Left cardiac atrium (tissue), 4 donors: Measurements from ENCODE around the gene LY6G5C. TPM values are rescaled to one million over a fixed set of nuclear protein-coding genes. Genes with fewer than 3 reads are reported as not detected.

Source experiments
- ATAC-seq, 2 donors: fragments of 200-7000 bp; cut with Tn5 transposase; one replicate each; pipeline ENCODE4 v1.9.1; 2020; ENCODE audit warnings: mild to moderate bottlenecking in 2 of 2, moderate library complexity in 2 of 2
- DNase-seq: peaks from one replicate; pipeline ENCODE4 v3.0.0-alpha.2; 2020
- intact Hi-C, 2 donors: fragments of 100-400 bp; cut with DNase I; formaldehyde crosslinking; loops; one replicate each; pipeline versions ENCODE4 v1.14.1 to v1.15.1; 2022 to 2023
- long read RNA-seq: library from polyadenylated mRNA; unstranded; transcript quantifications from one replicate; pipeline ENCODE4 v2.0.0, GENCODE V29; 2021
- total RNA-seq, 2 donors: library from RNA; stranded (reverse); fragmentation: NEBNext Ultra II Directional; extraction: Animal tissue kit (Norgen Biotek cat#: 25700); gene quantifications; one replicate each; pipeline ENCODE4 v1.2.1, GENCODE V29; 2021
- donor health status: DM: no; HTN: yes; CAD: no.
- donor health status: DM: no; HTN: yes; CAD: no; lungs with severe emphysema.
- donor health status: DM: yes; HTN: yes; CAD: no.
- donor health status: Dilated cardiomyopathy.

Gene LY6G5C, protein sequence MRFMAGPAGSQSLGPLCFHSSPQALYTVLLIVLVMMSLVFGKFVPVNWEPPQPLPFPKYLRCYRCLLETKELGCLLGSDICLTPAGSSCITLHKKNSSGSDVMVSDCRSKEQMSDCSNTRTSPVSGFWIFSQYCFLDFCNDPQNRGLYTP
- 1 to 10 TPM; 2.2 to 2.5 TPM for total RNA-seq
- long read RNA-seq: 0 reads

DNA sequence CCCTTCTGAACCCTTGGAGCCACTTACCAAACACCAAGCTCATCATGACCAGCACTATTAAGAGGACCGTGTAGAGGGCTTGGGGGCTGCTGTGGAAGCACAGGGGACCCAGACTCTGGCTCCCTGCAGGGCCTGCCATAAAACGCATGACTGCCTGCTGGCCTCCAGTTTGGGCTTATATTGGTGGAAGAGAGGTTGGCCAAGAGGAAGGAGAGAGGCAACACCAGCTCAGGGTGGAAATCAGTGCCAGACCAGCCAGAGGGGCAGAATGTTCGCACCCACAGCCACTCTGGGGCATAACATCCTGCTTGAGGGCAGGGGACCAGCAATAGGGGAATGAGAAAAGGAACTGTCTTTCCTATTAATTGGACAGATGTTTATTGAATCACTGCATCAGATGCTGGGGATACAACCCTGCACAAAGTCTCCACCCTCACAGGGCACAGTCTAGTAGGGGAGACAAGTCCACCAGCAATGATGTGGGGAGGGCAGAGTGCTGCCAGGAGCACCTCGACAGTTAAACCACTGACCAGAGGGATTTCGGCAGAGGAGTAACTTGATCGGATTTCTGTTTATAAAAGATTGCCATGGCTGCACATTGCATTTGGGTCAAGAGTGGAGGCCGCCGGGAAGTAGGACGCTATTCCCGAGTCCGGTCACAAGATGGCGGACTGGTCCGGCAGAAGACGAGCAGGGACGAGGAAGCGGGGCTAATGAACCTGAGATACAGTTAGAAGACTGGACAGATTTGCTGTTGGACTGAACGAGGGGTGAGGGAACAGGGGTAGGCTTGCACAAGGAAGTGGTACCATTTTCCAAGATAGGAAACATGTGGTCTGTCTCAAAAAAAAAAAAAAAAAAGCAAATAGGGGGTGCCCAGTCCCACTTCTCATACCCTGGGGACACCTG is at the start of gene LY6G5C:
Gene LY6G5C, minus strand, starts transcription at position 842 of the 909 bp plus-strand sequence. Its CDS starts 694 bp downstream, at position 148.
- DNase-seq (peak; percentile 86), ATAC-seq (peak; percentile 84 to 92)
- intact Hi-C loops: loop anchor here (5.0 to 10.0 kb wide), 3 partner anchors 152 to 274 kb away; partner anchors contain the start of genes NELFE (in 1 of the 2) and SKIC2 (in 1 of the 2)

DNA sequence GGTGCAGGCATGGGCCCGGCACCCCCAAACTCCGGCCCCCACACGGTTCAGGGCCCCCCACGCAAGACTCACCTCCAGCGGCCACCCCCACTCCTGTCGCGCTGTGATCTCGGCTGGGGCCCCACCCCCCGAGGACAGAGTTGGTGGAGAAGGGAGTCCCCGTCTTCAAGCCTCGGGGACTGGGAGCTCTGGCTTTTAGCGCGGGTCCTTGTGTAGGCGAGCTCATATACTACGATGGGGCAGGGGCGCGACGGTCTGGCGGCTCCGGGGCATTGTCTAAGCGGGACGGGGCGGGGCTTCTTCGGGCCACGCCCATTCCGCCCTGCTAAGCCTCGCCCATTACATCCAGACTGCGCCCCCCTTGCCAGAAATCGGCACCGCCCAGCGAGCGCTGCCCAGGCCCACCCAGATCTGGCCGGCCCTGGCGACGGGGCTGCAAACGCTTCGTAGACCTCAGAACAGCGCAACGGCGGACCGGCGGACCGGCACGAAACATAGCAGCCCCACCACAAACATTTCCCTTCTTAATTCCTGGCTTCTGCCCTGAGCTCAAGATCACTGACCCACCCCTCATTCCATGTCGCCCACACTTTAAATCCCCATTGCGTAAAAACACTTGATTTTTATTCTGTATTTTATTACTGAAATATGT is 49.2 kb upstream of the LY6G5C start:
- peak; percentile 93 for DNase-seq
- intact Hi-C loops: loop anchor here in 1 of 2 donors (10.0 kb wide), 2 partner anchors 65 to 105 kb away; partner anchors contain the start of gene VARS1
- ATAC-seq: peak; percentile 80 to 88

DNA sequence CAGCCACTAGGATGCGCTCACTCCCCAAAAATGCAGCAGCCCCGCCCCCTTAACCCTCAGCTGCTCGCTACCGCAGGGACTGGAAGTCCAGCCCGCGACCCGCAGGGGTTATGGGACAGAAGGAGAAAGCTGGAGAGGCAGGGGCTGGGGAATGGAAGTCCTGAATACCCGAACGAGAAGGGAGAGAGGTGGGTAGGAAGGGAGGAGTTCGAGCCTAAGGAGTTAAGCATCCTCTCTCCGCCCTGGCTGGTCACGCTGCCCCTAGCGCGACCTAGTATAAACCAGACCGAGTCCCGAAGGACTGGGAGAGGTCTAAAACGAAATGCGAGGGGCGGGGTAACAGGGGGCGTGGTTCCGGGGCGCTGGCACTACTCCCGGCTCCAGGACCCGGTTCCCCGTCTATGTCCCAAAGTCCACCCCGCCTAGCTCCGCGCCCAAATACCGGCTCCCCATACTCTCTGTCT is 48.7 kb upstream of the LY6G5C start:
- peak; percentile 84 to 88 for ATAC-seq
- intact Hi-C loops: no loop called here
- peak; percentile 90 for DNase-seq

DNA sequence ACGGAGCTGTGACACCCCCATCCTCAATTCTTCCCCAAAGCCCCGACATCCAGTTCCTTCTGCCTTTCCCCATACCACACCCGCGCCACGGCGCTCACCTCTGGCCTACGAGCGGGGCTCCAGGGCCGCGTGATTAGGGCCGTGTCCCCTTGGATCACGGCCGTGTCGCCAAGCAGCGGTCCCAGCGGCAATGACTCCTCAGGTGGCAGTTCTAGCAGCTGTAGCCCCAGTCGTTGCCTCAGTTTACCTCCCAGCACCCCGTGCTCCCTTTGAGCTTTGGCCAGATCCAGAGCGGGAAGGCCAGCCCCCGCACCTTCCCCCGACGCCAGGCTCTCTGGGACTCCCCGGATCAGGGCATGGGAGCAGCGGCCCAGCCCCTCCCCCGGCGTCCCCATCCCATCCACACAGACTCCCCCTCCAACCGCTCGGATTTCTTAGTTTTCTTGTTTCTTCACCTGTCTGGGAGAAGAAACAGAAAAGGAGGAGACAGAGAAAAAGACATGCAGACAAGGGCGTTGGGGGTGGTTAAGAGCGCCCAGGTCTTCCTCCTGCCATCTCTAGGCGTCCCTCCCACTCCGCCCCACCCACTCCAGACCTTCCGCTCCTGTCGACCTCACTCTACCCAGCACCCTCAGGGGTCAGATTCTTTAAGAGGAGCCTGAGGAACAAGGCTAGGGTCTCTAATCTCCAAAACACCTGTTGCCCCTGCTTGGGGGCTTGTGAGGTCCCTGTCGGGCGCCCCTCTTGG is 48.1 kb upstream of the LY6G5C start, which contains the start of gene DDAH2:
Gene DDAH2, minus strand, starts transcription at position 533 of the 748 bp plus-strand sequence. Its CDS starts 138 bp downstream, at position 395.
- peak; percentile 41 for DNase-seq
- intact Hi-C loops: no loop called here

DNA sequence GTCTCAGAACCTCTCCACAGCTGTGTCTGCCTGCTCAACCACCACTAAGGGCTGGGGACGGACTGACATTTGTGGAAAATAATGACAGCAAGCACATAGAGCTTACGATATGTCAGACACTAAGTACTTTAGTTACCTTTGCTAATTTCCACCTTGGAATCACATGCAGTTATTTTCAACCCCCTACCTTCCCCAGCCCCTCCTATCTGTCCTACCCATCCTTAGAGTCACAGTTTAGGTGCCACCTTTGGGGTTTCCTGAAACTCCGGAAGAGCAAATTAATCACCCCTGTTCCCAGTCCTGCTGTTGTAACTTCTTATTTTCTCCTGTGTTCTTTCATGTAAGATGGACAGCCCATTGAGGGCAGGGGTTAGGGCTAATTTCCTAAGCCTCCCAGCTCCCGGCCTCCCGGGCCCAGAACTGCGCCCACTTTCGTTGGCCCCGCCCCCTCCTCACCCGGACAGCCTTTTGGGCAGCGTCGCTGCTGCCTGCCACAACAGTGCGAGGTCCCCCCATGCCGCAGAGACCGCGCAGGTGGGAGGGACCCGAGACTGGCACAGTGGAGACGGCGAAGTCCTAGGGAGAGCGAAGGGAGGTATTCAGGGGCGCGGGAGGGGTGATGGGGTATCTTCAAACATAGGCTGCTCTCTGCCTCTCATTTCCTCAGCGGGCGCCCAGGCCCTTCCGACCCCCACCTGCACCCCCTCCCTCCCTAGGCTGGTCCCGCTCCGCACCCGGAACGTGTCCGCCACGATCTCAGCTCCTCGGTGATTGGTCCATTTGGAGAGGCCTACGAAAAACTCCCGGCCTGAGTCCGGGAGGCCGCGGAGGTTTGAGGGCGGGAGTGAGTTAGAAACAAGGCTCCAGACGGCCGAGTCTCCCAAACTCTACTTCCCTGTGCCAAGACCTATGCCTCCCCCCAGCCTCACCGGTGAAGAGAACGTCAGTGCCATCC is 47.1 kb upstream of the LY6G5C start:
- DNase-seq (peak; percentile 41), ATAC-seq (no peak)
- intact Hi-C loops: no loop called here

More for the DNA sequence above, 48.1 kb upstream of the LY6G5C start, which contains the start of gene DDAH2:
- peak; percentile 32 to 44 for ATAC-seq

DNA sequence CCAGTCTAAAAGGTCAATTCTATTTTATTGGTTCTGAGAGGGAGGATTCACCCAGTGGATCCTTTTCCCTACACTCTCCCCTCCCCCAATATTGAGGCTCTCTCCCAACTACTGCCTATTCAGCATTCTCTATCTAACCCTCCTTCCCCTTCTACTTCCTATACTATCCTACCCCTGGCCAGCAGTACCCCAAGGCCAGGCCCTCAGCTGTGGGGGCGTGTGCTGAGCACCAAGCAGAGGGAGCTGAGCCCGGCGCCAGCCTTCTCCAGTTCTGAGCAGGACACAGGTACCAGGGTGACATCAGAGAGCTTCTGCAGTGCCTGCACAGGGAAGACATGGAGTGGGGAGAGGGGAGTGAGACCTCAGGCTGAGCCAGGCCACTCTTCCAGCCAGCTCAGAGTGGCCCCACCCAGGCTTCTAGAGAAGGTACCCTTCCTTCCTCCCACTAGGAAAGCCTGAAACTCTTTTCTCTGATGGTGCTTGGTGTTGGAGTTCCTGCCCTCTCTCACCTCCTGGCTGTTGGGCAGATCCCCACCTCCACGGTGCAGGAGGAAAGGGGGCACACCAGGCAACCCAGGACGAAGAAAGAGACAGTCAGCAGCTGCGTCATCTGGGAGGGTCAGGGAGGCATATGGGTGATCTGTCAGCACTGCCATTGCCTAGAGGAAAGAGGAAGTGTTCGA is 46.3 kb upstream of the LY6G5C start:
- intact Hi-C loops: no loop called here
- DNase-seq (no peak), ATAC-seq (no peak)

DNA sequence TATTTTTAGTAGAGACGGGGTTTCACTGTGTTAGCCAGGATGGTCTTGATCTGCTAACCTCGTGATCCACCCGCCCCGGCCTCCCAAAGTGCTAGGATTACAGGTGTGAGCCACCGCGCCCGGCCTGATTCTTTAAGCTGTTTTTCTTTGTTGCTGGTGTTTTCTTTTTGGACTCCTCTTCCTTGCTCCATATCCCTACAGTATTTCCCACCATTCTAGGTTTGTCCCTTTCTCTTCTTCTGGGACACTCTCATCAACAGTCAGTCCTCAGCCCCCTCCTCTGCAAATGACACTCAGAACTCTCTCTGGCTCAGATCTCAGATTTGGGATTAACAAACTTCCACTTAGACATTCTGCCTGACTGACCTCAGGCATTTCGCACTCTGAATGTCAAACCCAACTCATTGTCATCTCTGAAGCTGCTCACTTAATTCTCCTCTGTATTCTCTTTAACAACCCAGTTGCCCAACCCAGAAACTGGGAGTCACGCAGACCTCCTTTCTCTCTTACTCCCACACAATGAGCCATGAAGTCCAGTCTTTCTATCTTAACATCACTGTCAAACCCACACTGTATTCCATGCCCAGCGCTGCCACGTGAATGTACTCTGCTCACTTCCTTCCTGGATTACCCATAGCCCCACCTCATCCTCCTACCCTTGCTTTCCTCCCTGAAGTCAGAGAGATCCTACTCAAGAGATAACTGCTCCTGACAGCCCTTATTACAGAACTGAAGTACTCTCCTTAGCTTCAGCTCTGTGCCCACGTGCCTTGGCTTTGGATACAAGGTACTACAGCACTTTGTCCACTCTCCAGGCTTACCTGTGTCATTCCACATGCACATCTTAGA is 44.9 kb upstream of the LY6G5C start:
- DNase-seq (no peak), ATAC-seq (peak in 1 of 2 donors; percentile 6)
- intact Hi-C loops: no loop called here

DNA sequence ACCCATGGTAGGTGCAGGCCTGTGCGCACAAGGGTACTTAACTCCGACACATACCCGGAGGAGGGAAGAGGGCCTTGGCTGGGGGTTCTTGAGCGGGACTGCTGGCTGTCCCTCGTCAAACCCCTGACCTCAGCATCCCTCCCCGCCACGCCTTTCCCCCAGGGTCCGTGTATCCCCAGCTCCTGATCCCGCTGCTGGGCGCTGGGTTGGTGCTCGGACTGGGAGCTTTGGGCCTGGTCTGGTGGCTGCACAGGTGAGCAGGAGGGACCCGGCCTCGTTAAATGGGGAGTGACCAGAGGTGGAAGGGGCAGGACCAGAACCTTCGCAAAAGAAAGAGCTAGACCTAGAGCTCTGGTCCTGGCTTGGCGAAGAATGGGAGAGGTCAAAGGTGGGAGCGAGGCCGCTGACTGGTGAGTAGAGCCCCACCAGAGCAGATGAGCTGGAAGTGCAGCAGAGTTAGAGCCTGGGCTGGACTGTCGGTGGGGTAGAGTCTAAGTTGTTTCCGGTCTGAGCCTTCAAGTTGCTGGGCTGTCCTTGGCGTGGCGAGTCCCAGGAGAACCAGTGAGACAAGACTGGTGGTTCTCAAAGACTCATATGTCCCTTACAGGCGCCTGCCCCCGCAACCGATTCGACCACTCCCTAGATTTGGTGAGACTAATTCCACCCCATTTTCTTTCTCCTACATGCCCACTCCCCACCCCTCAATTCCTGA is 43.3 kb upstream of the LY6G5C start:
- ATAC-seq (peak in 1 of 2 donors; percentile 2), DNase-seq (peak; percentile 36)
- intact Hi-C loops: no loop called here

DNA sequence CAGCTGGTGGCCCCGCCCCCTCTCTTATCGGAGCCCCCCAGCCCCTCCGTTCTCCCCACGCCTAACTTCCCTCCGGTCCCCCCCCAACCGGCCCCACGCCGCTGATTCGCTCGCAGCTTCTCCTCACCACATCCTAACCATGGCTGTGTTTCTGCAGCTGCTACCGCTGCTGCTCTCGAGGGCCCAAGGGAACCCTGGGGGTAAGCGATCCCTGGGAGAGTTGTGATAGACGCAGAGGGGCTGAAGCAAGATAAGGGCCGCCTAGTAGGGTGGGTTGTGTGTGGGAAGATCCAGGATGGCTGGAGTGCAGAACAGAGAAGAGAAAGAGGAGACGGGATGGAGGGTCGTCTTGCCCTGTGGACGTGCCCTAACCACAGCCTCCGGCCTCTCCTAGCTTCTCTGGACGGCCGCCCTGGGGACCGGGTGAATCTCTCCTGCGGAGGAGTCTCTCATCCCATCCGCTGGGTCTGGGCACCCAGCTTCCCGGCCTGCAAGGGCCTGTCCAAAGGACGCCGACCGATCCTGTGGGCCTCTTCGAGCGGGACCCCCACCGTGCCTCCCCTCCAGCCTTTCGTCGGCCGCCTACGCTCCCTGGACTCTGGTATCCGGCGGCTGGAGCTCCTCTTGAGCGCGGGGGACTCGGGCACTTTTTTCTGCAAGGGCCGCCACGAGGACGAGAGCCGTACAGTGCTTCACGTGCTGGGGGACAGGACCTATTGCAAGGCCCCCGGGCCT is 42.5 kb upstream of the LY6G5C start, which contains the start of gene MPIG6B:
Gene MPIG6B, plus strand, starts transcription at position 129 of the 735 bp plus-strand sequence. Its CDS starts 11 bp downstream, at position 140.
- intact Hi-C loops: no loop called here
- DNase-seq (no peak), ATAC-seq (no peak)

DNA sequence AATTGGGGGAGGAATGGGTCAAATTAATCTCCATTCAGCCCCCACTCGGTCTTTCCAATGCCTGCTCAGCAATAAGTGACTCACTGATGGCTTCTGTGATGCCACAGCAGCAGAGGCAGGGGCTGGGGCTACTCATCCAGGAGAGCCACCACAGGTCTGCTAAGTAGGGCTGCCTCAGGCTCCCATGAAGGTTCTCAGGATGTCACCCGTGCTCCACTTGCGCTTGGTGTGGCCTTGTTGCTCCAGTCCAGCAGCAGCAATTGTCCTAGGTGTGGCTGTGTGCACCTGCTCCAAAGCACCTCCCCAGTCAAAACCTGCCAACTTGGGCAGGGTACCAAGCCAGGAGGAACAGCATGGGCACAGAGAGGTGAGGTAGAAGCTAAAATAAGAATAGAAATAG is 41.3 kb upstream of the LY6G5C start:
- no peak for DNase-seq
- intact Hi-C loops: no loop called here
- no peak for ATAC-seq

DNA sequence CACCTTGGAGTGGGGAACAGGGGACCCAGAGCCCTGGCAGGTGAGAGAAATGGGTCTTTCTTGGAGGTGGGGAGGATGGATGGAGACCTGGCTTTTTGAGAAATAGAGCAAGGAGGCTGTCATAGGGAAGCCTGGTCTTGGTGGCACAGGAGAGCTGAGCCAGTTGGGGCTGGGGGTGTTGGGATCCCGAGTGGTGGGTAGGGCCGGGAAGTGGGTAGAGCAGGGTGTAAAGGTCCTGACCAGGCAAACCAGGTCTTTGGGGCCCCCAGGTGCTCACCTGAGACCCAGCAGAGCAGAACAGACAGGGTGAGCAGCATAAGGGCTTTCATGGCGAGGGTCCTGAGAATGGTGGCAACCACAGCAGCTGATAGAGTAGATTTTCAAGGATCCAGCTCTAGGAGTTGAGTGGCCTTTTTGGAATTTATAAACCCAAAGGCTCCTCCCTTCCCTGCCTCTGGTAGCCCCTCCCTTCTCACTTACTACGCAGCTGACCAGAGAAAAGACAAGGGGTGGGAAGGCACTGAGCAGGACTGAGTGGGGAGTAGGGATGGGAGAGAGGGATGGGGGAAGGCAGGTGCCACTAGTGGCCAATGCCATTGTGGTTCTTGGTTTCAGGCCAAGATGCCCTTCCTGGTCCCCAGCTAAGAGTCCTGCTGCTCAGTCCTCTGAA is 40.6 kb upstream of the LY6G5C start, which contains the start of gene LY6G6C:
Gene LY6G6C, minus strand, starts transcription at position 396 of the 670 bp plus-strand sequence. Its CDS starts 67 bp downstream, at position 329.
- intact Hi-C loops: no loop called here
- DNase-seq (no peak), ATAC-seq (no peak)

DNA sequence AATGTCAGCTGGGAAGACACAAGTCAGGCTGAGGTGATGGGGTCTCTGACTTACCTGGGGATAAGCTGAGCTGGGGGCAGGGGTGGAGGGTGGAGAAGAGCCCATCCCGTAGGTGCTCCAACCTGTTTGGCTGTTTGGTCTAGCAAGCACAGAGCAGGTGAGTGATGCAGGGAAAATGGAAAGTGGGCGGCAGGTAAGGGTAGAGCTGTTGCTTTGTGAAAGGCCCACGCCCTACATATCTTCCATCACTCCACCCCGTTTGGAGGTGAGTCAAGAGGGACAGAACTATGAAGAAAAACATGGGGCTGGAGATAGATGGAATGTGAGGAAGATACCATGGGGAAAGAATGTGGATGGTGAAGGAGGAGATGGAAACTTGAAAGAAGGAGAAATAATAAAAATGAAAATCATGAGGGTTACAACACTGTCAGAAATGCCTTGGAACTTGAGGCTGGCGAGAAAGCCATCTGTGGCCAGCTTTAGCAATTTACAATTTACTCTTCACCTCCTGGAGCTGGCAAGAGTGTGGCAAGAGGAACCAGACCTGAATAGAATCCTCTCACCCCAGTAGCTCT is 39.4 kb upstream of the LY6G5C start:
- intact Hi-C loops: no loop called here
- no peak for DNase-seq
- ATAC-seq: no peak

DNA sequence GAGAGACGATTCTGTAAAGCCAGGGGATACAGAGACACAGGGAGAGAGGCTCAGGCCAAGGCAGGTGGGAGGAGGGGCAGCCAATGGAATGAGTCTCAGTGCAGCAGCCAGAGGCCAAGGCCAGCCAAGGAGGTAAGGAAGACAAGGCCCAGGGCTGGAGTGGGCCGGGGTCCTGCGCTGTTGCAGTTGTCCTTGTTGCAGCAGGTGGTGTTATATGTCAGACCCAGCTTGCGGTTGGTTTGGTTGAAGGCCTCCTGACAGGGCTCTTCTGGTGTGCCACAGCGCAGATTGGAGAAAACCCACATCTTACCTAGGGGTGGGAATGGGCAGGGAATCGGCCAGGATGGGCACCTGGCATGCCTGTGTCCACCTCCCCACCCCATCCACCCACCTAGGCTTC is 38.1 kb upstream of the LY6G5C start:
- ATAC-seq: no peak
- no peak for DNase-seq
- intact Hi-C loops: no loop called here

DNA sequence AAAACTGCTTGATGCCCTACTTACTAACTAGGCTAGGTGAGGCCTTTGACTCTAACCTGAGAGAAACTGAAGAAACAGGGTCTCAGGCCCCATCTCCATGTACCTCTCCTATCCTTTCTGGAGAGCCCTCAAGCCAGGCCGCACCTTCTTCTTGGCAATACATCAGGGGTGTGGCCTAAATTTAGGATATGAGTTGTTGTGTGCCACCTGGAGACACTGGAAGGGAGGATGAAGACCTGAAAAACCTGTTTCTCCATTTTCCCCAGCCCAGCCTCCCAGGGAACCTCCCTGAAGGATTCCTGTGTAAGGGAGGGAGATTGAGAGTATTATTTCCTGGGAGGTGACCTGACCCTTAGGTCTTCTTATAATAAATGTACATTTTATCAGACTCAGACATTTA is 37.4 kb upstream of the LY6G5C start:
- ATAC-seq: no peak
- intact Hi-C loops: no loop called here

More for the DNA sequence above, 37.4 kb upstream of the LY6G5C start:
- DNase-seq: no peak
